HEK293 (cell line): ENCODE results near the gene PHLDB2.

Source experiments
- CTCF ChIA-PET: fragments of 350-600 bp; formaldehyde crosslinking; extraction: SDS; loops from one replicate; lab custom pipeline; 2021; ENCODE audit warnings: antibody characterized with exemption; lab: Yijun Ruan, JAX
- POLR2A ChIA-PET: fragments of 300-600 bp; formaldehyde crosslinking; extraction: SDS; loops from one replicate; lab custom pipeline; 2020; ENCODE audit warnings: antibody characterized with exemption, inconsistent platforms; lab: Yijun Ruan, JAX
- H3K27ac ChIP-seq: fragments of 200-500 bp; sonication (Bioruptor generic); 2 replicates; pipeline ENCODE4 v1.5.1; 2014; ENCODE audit warnings: low read depth, low read length, control low read depth, inconsistent platforms; ENCODE audit errors: extremely low read depth
- H3K36me3 ChIP-seq, 2 experiments: fragments of 200-500 bp in 1 of 2; sonication (Bioruptor generic) in 1 of 2; 1 replicate in 1 of 2; 2 replicates in 1 of 2; pipeline ENCODE4 v1.5.1; 2014 to 2017; ENCODE audit warnings: inconsistent platforms in 2 of 2, low read length in 2 of 2; ENCODE audit not compliant: control insufficient read depth in 2 of 2, insufficient read depth in 1 of 2
- H3K4me1 ChIP-seq: fragments of 200-500 bp; sonication (Bioruptor generic); 2 replicates; pipeline ENCODE4 v1.5.1; 2014; ENCODE audit warnings: mild to moderate bottlenecking, low read length, inconsistent platforms; ENCODE audit not compliant: control insufficient read depth, insufficient read depth
- H3K4me3 ChIP-seq: 2 replicates; pipeline ENCODE4 v1.5.1; 2011; ENCODE audit warnings: low read depth, mild to moderate bottlenecking, control low read depth, low read length, moderate library complexity
- H3K9me3 ChIP-seq: fragments of 200-500 bp; sonication (Bioruptor generic); 2 replicates; pipeline ENCODE4 v1.5.1; 2014; ENCODE audit warnings: low read depth, low read length, inconsistent platforms; ENCODE audit not compliant: control insufficient read depth, insufficient read depth
- GLIS1 ChIP-seq: fragments of 450-650 bp; formaldehyde crosslinking; IDR thresholded peaks from 2 replicates; pipeline ENCODE4 v1.5.1; 2016; ENCODE audit warnings: missing biosample characterization, missing genetic modification characterization
- HOXA7 ChIP-seq: sonication (generic); formaldehyde crosslinking; IDR thresholded peaks from 2 replicates; pipeline ENCODE4 v1.8.1; 2022; ENCODE audit warnings: missing genetic modification reagents, borderline replicate concordance
- KLF7 ChIP-seq: fragments of 450-650 bp; formaldehyde crosslinking; IDR thresholded peaks from 2 replicates; pipeline ENCODE4 v1.5.1; 2016; ENCODE audit warnings: missing biosample characterization, missing genetic modification characterization, borderline replicate concordance
- OSR2 ChIP-seq: fragments of 450-650 bp; formaldehyde crosslinking; IDR thresholded peaks from 2 replicates; pipeline ENCODE4 v1.5.1; 2016; ENCODE audit warnings: missing biosample characterization, missing genetic modification characterization
- OVOL3 ChIP-seq: fragments of 450-650 bp; formaldehyde crosslinking; IDR thresholded peaks from 2 replicates; pipeline ENCODE4 v1.5.1; 2016; ENCODE audit warnings: missing biosample characterization, missing genetic modification characterization
- TCF7L2 ChIP-seq: IDR thresholded peaks from 2 replicates; pipeline ENCODE4 v1.6.1; 2011; ENCODE audit warnings: low read depth, mild to moderate bottlenecking, inconsistent platforms, low read length, moderate library complexity, borderline replicate concordance
- WT1 ChIP-seq: fragments of 450-650 bp; formaldehyde crosslinking; IDR thresholded peaks from 2 replicates; pipeline ENCODE4 v1.5.1; 2016; ENCODE audit warnings: missing biosample characterization, missing genetic modification characterization
- ZBTB11 ChIP-seq: fragments of 450-650 bp; formaldehyde crosslinking; conservative IDR thresholded peaks from 2 replicates; pipeline ENCODE4 v1.5.1; 2016; ENCODE audit warnings: low read depth, missing biosample characterization, missing genetic modification characterization
- ZBTB21 ChIP-seq: fragments of 450-650 bp; formaldehyde crosslinking; IDR thresholded peaks from 2 replicates; pipeline ENCODE4 v1.5.1; 2017; ENCODE audit warnings: missing biosample characterization, missing genetic modification characterization
- ZBTB44 ChIP-seq: fragments of 450-650 bp; IDR thresholded peaks from 2 replicates; pipeline ENCODE4 v1.5.1; 2018; ENCODE audit warnings: missing biosample characterization, mild to moderate bottlenecking, missing genetic modification characterization
- ZNF121 ChIP-seq: fragments of 450-650 bp; formaldehyde crosslinking; IDR thresholded peaks from 2 replicates; pipeline ENCODE4 v1.5.1; 2016; ENCODE audit warnings: missing biosample characterization, missing genetic modification characterization
- ZNF146 ChIP-seq: fragments of 450-650 bp; formaldehyde crosslinking; IDR thresholded peaks from 2 replicates; pipeline ENCODE4 v1.5.1; 2016; ENCODE audit warnings: missing biosample characterization, missing genetic modification characterization
- ZNF202 ChIP-seq: fragments of 450-650 bp; formaldehyde crosslinking; IDR thresholded peaks from 2 replicates; pipeline ENCODE4 v1.5.1; 2016; ENCODE audit warnings: missing biosample characterization, missing genetic modification characterization, borderline replicate concordance
- ZNF211 ChIP-seq: fragments of 450-650 bp; formaldehyde crosslinking; IDR thresholded peaks from 2 replicates; pipeline ENCODE4 v1.5.1; 2016; ENCODE audit warnings: low read depth, missing biosample characterization, missing genetic modification characterization
- ZNF239 ChIP-seq: fragments of 450-650 bp; formaldehyde crosslinking; IDR thresholded peaks from 2 replicates; pipeline ENCODE4 v1.5.1; 2016; ENCODE audit warnings: missing biosample characterization, missing genetic modification characterization
- ZNF391 ChIP-seq: fragments of 450-650 bp; formaldehyde crosslinking; IDR thresholded peaks from 2 replicates; pipeline ENCODE4 v1.5.1; 2016; ENCODE audit warnings: low read depth, missing biosample characterization, missing genetic modification characterization, borderline replicate concordance
- ZNF501 ChIP-seq: fragments of 450-650 bp; formaldehyde crosslinking; IDR thresholded peaks from 2 replicates; pipeline ENCODE4 v1.5.1; 2016; ENCODE audit warnings: missing biosample characterization, missing genetic modification characterization
- ZNF555 ChIP-seq: fragments of 450-650 bp; formaldehyde crosslinking; conservative IDR thresholded peaks from 2 replicates; pipeline ENCODE4 v1.5.1; 2017; ENCODE audit warnings: missing biosample characterization, mild to moderate bottlenecking, missing genetic modification characterization, inconsistent platforms
- ZNF560 ChIP-seq: fragments of 450-650 bp; formaldehyde crosslinking; IDR thresholded peaks from 2 replicates; pipeline ENCODE4 v1.5.1; 2017; ENCODE audit warnings: missing biosample characterization, missing genetic modification characterization, borderline replicate concordance
- ZNF571 ChIP-seq: fragments of 450-650 bp; formaldehyde crosslinking; IDR thresholded peaks from 2 replicates; pipeline ENCODE4 v1.5.0; 2017; ENCODE audit warnings: missing biosample characterization, missing genetic modification characterization
- ZNF596 ChIP-seq: fragments of 450-650 bp; IDR thresholded peaks from 2 replicates; pipeline ENCODE4 v1.5.0; 2018; ENCODE audit warnings: missing biosample characterization, mild to moderate bottlenecking, missing genetic modification characterization, moderate library complexity
- ZNF623 ChIP-seq: fragments of 450-650 bp; formaldehyde crosslinking; IDR thresholded peaks from 2 replicates; pipeline ENCODE4 v1.5.1; 2016; ENCODE audit warnings: missing biosample characterization, missing genetic modification characterization
- ZNF660 ChIP-seq: fragments of 450-650 bp; IDR thresholded peaks from 2 replicates; pipeline ENCODE4 v1.5.1; 2018; ENCODE audit warnings: missing biosample characterization, mild to moderate bottlenecking, missing genetic modification characterization
- ZNF670 ChIP-seq: fragments of 450-650 bp; formaldehyde crosslinking; IDR thresholded peaks from 2 replicates; pipeline ENCODE4 v1.5.1; 2016; ENCODE audit warnings: missing biosample characterization, missing genetic modification characterization, low read depth
- ZNF76 ChIP-seq: fragments of 450-650 bp; formaldehyde crosslinking; IDR thresholded peaks from 2 replicates; pipeline ENCODE4; 2016; ENCODE audit warnings: low read depth, missing biosample characterization, missing genetic modification characterization, borderline replicate concordance
- TF ChIP-seq, protein P1 (sequence below): fragments of 450-650 bp; formaldehyde crosslinking; IDR thresholded peaks from 2 replicates; pipeline ENCODE4 v1.5.1; 2017; ENCODE audit warnings: missing biosample characterization, missing genetic modification characterization

PHLDB2 gene

GRCh38 chr3:111823341-111823855 is 35.7 kb upstream of the PHLDB2 start (continued):
- no peak for TF ChIP-seq ZNF391
- TF ChIP-seq, all 188 proteins: peak for 0

DNA sequence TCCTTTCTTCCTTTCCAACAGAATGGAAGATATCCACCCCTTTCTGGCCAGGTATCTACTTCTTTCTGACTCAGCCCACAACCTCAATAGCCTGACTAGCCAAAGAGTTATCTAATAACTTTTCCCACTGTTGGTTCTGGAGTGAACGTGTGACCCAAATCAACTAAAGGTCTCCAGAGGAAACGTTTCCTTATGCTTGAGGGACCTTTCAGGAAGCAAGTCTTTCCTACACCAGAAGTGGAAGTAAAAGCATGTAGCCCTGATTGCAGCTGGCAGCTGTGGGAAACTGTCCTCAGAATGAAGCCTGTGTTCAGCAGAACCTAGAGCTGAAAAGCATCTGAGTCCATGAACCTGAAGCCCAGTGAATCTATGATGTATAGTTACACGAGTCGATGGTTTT is 34.7 kb upstream of the PHLDB2 start:
- Histone ChIP-seq H3K27ac (no peak overlapping the region), H3K4me1 (no peaks in the 10 kb centered on the region), H3K36me3 (no peaks in the 10 kb centered on the region), H3K9me3 (no peaks in the 10 kb centered on the region), H3K4me3 (no peak overlapping the region)
- TF ChIP-seq ZNF121 (tag by site-specific recombination) (no peak), ZBTB44 (tag by site-specific recombination) (no peak), TCF7L2 (no peak), ZNF76 (tag by site-specific recombination) (no peak), ZNF670 (tag by site-specific recombination) (no peak), ZNF555 (tag by site-specific recombination) (no peak), ZNF211 (tag by site-specific recombination) (no peak), ZNF560 (tag by site-specific recombination) (no peak), OSR2 (tag by site-specific recombination) (no peak), ZNF623 (tag by site-specific recombination) (no peak), GLIS1 (tag by site-specific recombination) (no peak), WT1 (tag by site-specific recombination) (no peak), HOXA7 (CRISPR knock-in tag) (no peak), KLF7 (tag by site-specific recombination) (no peak), OVOL3 (tag by site-specific recombination) (no peak), ZNF501 (tag by site-specific recombination) (no peak)
- TF ChIP-seq, protein P1, sequence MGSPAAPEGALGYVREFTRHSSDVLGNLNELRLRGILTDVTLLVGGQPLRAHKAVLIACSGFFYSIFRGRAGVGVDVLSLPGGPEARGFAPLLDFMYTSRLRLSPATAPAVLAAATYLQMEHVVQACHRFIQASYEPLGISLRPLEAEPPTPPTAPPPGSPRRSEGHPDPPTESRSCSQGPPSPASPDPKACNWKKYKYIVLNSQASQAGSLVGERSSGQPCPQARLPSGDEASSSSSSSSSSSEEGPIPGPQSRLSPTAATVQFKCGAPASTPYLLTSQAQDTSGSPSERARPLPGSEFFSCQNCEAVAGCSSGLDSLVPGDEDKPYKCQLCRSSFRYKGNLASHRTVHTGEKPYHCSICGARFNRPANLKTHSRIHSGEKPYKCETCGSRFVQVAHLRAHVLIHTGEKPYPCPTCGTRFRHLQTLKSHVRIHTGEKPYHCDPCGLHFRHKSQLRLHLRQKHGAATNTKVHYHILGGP (tag by site-specific recombination), result no peak
- ChIA-PET POLR2A (no interaction called here), CTCF (no interaction called here)

DNA sequence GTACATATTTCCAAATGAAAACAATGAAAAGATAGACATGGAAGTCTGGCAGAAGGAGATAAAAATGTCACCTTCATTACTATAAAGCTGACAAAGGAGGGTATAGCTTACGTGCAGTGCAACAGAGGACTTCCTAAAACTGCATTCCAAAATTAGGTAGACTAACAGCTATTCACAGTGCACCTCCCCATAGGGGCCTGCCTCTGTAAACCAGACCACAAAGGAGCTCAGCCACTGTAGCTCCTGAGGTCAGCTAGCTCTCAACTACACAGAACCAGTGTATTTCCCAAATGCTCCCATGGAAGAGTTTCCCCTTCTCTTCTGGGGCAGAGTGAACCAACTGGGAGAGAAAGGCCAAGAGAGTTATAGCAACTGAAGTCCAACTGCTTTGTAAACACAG is 31.2 kb upstream of the PHLDB2 start:
- ChIA-PET POLR2A (no interaction called here), CTCF (no interaction called here)
- Histone ChIP-seq H3K4me1 (no peaks in the 10 kb centered on the region), H3K9me3 (no peaks in the 10 kb centered on the region), H3K4me3 (no peak overlapping the region), H3K36me3 (no peaks in the 10 kb centered on the region), H3K27ac (no peak overlapping the region)
- TF ChIP-seq ZNF623 (tag by site-specific recombination), result no peak
- TF ChIP-seq HOXA7 (CRISPR knock-in tag), result no peak
- no peak for TF ChIP-seq ZNF571 (tag by site-specific recombination)
- TF ChIP-seq ZBTB11 (tag by site-specific recombination), result no peak
- no peak for TF ChIP-seq ZBTB21 (tag by site-specific recombination)
- no peak for TF ChIP-seq ZNF596 (tag by site-specific recombination)
- TF ChIP-seq ZNF660, result no peak
- no peak for TF ChIP-seq ZNF202 (tag by site-specific recombination)
- TF ChIP-seq ZBTB44 (tag by site-specific recombination), result no peak
- no peak for TF ChIP-seq ZNF239 (tag by site-specific recombination)
- no peak for TF ChIP-seq ZNF146 (tag by site-specific recombination)
